ENCODE results near the gene DDX54. TPM values are rescaled to one million over a fixed set of nuclear protein-coding genes. Genes with fewer than 3 reads are reported as not detected.

Gene DDX54
- total RNA-seq, 1 experiment from 2014 or later, result 80.1 TPM

- H3K79me2 ChIP-seq (ENCODE audit: low read depth), result no peaks in the 10 kb centered on the region
- no peaks in the 10 kb centered on the region for H3K9me3 ChIP-seq (ENCODE audit: insufficient read depth, low read depth)
- H3F3A ChIP-seq (ENCODE audit: insufficient read depth, low read depth), result peaks cover 16% of the 10 kb centered on the region; the same call in 1 of the 2 replicates
- no peak overlapping the region for H3K4me2 ChIP-seq
- no peak overlapping the region for H2AFZ ChIP-seq
- H3K4me3 ChIP-seq, result no peak overlapping the region
- no TSS peak for BruUV-seq (replicated peaks)
- no peaks in the 10 kb centered on the region for H3K36me3 ChIP-seq (ENCODE audit: low read depth)
- H3K4me1 ChIP-seq (replicated peaks; ENCODE audit: insufficient read depth), result peaks cover 12% of the 10 kb centered on the region
- ChIA-PET CTCF (interaction anchor here (0.6 kb wide), 1 partner anchor 108 kb away, joined by 3 read pairs; no protein-coding TSS in a partner anchor), POLR2A (ENCODE audit: unreplicated experiment) (no interaction called here)
- no peaks in the 10 kb centered on the region for H4K20me1 ChIP-seq (ENCODE audit: insufficient read depth)
- no peak for TF ChIP-seq EZH2 (IDR thresholded peaks at IDR 0.05; ENCODE audit: low read depth)
- TF ChIP-seq, protein P1, sequence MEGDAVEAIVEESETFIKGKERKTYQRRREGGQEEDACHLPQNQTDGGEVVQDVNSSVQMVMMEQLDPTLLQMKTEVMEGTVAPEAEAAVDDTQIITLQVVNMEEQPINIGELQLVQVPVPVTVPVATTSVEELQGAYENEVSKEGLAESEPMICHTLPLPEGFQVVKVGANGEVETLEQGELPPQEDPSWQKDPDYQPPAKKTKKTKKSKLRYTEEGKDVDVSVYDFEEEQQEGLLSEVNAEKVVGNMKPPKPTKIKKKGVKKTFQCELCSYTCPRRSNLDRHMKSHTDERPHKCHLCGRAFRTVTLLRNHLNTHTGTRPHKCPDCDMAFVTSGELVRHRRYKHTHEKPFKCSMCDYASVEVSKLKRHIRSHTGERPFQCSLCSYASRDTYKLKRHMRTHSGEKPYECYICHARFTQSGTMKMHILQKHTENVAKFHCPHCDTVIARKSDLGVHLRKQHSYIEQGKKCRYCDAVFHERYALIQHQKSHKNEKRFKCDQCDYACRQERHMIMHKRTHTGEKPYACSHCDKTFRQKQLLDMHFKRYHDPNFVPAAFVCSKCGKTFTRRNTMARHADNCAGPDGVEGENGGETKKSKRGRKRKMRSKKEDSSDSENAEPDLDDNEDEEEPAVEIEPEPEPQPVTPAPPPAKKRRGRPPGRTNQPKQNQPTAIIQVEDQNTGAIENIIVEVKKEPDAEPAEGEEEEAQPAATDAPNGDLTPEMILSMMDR (conservative IDR thresholded peaks at IDR 0.05), result no peak
- no peaks in the 10 kb centered on the region for H3K27me3 ChIP-seq (ENCODE audit: insufficient read depth, low read depth)
- no peak overlapping the region for H3K27ac ChIP-seq
- H3K9me2 ChIP-seq (ENCODE audit: insufficient read depth), result no peaks in the 10 kb centered on the region
- DNase-seq, result no peak
- intact Hi-C loops (cut with micrococcal nuclease; ENCODE audit: unreplicated experiment), result no loop called here
Measured at GRCh38 chr12:113201187-113202177, 16.2 kb upstream of the DDX54 start.

GRCh38 chr12:113200021-113200797 lies 14.9 kb upstream of the DDX54 start:
- peaks cover 18% of the 10 kb centered on the region; the same call in 1 of the 2 replicates for H3F3A ChIP-seq (ENCODE audit: insufficient read depth, low read depth)
- DNase-seq, result no peak
- CTCF ChIA-PET, result no interaction called here
- H3K36me3 ChIP-seq (ENCODE audit: low read depth), result no peaks in the 10 kb centered on the region
- H3K79me2 ChIP-seq (ENCODE audit: low read depth), result no peaks in the 10 kb centered on the region
- intact Hi-C loops (cut with micrococcal nuclease; ENCODE audit: unreplicated experiment), result no loop called here
- POLR2A ChIA-PET (ENCODE audit: unreplicated experiment), result interaction anchor here (0.5 kb wide), 1 partner anchor 15 kb away, joined by 4 read pairs; the partner anchor contains the start of genes DDX54 and RITA1
- BruUV-seq (replicated peaks), result no TSS peak
- H3K4me1 ChIP-seq (replicated peaks; ENCODE audit: insufficient read depth), result peaks cover 12% of the 10 kb centered on the region
- H3K4me3 ChIP-seq, result no peak overlapping the region
- no peak overlapping the region for H3K27ac ChIP-seq
- H4K20me1 ChIP-seq (ENCODE audit: insufficient read depth), result no peaks in the 10 kb centered on the region
- H2AFZ ChIP-seq, result no peak overlapping the region
- no peak for TF ChIP-seq EZH2 (IDR thresholded peaks at IDR 0.05; ENCODE audit: low read depth)
- TF ChIP-seq, protein P1 (conservative IDR thresholded peaks at IDR 0.05), result no peak
- no peaks in the 10 kb centered on the region for H3K9me2 ChIP-seq (ENCODE audit: insufficient read depth)
- H3K27me3 ChIP-seq (ENCODE audit: insufficient read depth, low read depth), result no peaks in the 10 kb centered on the region
- no peak overlapping the region for H3K4me2 ChIP-seq
- H3K9me3 ChIP-seq (ENCODE audit: insufficient read depth, low read depth), result no peaks in the 10 kb centered on the region

- POLR2A ChIA-PET (ENCODE audit: unreplicated experiment), result no interaction called here
- DNase-seq, result no peak
- CTCF ChIA-PET, result interaction anchor here (0.6 kb wide), 1 partner anchor 14 kb away, joined by 4 read pairs; no protein-coding TSS in a partner anchor
- Histone ChIP-seq H3K79me2 (ENCODE audit: low read depth) (no peaks in the 10 kb centered on the region), H3K9me2 (ENCODE audit: insufficient read depth) (no peaks in the 10 kb centered on the region), H3K4me2 (no peak overlapping the region), H3K27ac (no peak overlapping the region), H3K9me3 (ENCODE audit: insufficient read depth, low read depth) (no peaks in the 10 kb centered on the region), H4K20me1 (ENCODE audit: insufficient read depth) (no peaks in the 10 kb centered on the region), H3K4me3 (no peak overlapping the region), H2AFZ (no peak overlapping the region), H3K27me3 (ENCODE audit: insufficient read depth, low read depth) (no peaks in the 10 kb centered on the region), H3F3A (ENCODE audit: insufficient read depth, low read depth) (peaks cover 26% of the 10 kb centered on the region), H3K36me3 (ENCODE audit: low read depth) (no peaks in the 10 kb centered on the region), H3K4me1 (replicated peaks; ENCODE audit: insufficient read depth) (peaks cover 19% of the 10 kb centered on the region)
- intact Hi-C loops (cut with micrococcal nuclease; ENCODE audit: unreplicated experiment), result loop anchor here (5.0 kb wide), 2 partner anchors 44 to 114 kb away; no protein-coding TSS in a partner anchor
- no TSS peak for BruUV-seq (replicated peaks)
- TF ChIP-seq, protein P1 (conservative IDR thresholded peaks at IDR 0.05), result no peak
Measured at GRCh38 chr12:113198296-113198695, 13.0 kb upstream of the DDX54 start.

Data from PC-9 (cell line).